HG02870 (cell line): ENCODE results near the gene ITPR3.

Experiments
- ATAC-seq: cut with Tn5 transposase; IDR thresholded peaks from one replicate; pipeline ENCODE4 v1.9.1; 2021; ENCODE audit warnings: mild to moderate bottlenecking, moderate library complexity; ENCODE audit not compliant: unreplicated experiment

The ITPR3 gene

GRCh38 chr6:33727932-33728331 lies 106.8 kb downstream of the ITPR3 start:
- ATAC-seq = no peak

- ATAC-seq = no peak
These were observed 107.3 kb downstream of the ITPR3 start for GRCh38 chr6:33728438-33728837.

GRCh38 chr6:33729059-33729458 lies 107.9 kb downstream of the ITPR3 start:
- ATAC-seq = no peak

GRCh38 chr6:33730611-33731010 lies 109.5 kb downstream of the ITPR3 start:
- ATAC-seq = no peak

GRCh38 chr6:33731035-33731434 lies 109.9 kb downstream of the ITPR3 start:
- ATAC-seq = no peak

- ATAC-seq = no peak
These were observed 110.7 kb downstream of the ITPR3 start for GRCh38 chr6:33731751-33732282.

- no peak for ATAC-seq
These were observed 111.3 kb downstream of the ITPR3 start for GRCh38 chr6:33732385-33732784.

- ATAC-seq = no peak
These were observed 111.9 kb downstream of the ITPR3 start for GRCh38 chr6:33732817-33733708.

- ATAC-seq = no peak
These were observed 112.5 kb downstream of the ITPR3 start for GRCh38 chr6:33733709-33734007.

- ATAC-seq = no peak
These were observed 114.1 kb downstream of the ITPR3 start for GRCh38 chr6:33735216-33735615.

GRCh38 chr6:33737267-33738026 lies 116.3 kb downstream of the ITPR3 start:
- ATAC-seq = no peak

- ATAC-seq = no peak
These were observed 117.0 kb downstream of the ITPR3 start for GRCh38 chr6:33738153-33738552.

GRCh38 chr6:33738879-33739278 lies 117.8 kb downstream of the ITPR3 start:
- no peak for ATAC-seq

GRCh38 chr6:33739571-33739970 lies 118.4 kb downstream of the ITPR3 start:
- ATAC-seq = no peak

GRCh38 chr6:33740204-33740608 lies 119.1 kb downstream of the ITPR3 start:
- ATAC-seq = no peak

GRCh38 chr6:33740794-33741193 lies 119.7 kb downstream of the ITPR3 start:
- no peak for ATAC-seq

- no peak for ATAC-seq
These were observed 121.0 kb downstream of the ITPR3 start for GRCh38 chr6:33742092-33742491.

GRCh38 chr6:33742837-33743236 lies 121.7 kb downstream of the ITPR3 start:
- no peak for ATAC-seq

- ATAC-seq = no peak
These were observed 123.1 kb downstream of the ITPR3 start for GRCh38 chr6:33744001-33744848.

- no peak for ATAC-seq
These were observed 123.9 kb downstream of the ITPR3 start for GRCh38 chr6:33744895-33745546.

- no peak for ATAC-seq
These were observed 124.4 kb downstream of the ITPR3 start for GRCh38 chr6:33745548-33745947.
